GM18502 (cell line): ENCODE measurements around the gene NINJ1.
A peak's percentile ranks its signal among the peaks of the same experiment; 100 is the strongest.
"Not testable (repeated sequence)": the region's sequence is repeated elsewhere in the genome, so short reads cannot be mapped to it uniquely, and the experiment has no call there.

Experiments used
- ATAC-seq: cut with Tn5 transposase; IDR thresholded peaks from one replicate; pipeline ENCODE4 v1.9.1; 2021; ENCODE audit warnings: mild to moderate bottlenecking; ENCODE audit not compliant: unreplicated experiment, poor library complexity

The NINJ1 gene

DNA sequence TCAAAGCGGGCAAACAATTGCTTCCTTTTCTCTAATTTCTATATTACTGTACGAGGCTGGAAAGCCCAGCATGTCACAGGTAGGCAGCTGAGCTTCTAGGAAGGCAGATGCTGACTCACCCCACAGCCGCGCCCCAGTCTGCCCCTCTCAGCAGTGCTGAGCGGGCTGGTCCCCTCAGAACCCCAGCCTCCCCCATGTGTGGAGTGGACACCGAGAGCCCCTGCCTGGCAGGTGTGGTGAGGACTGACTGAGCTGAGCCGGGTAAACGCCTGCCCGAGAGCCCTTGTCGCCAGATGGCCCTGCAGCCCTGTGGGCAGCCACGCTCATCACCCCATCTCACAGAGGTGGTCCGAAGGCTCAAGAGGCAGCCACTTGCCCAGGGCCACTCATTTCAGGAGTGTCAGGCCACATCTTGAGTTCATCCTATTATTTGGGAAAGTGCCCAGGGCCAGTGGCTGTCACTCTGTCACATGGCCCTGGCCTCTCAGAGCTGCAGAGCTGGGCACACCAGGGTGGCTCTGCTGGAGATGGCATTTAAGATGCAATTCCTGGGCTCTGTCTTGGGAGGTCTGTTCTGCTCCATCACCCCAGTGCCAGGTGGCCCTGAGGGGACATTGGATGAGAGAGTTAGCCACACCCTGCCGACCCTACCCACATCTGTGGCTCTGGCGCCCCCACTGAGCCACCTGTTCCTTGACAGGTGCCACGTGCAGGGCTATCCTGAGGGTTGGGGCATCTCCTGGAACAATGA lies 25.6 kb downstream of the NINJ1 start:
- no peak for ATAC-seq

DNA sequence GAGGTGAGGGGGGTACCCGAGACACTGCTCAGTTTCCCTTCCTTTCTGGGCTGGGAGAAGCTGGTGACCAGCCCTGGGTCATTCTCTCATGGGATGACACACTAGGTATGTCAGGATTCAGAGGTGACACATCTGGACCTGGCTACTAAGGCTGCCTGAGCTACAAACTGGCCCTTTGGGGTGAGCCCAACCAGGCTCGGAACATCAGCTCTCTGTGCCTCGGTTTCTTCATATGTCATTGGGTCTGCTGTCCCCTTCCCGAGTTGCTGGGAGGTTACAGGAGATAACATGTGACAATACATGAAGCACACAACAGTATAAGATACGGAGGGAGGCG lies 26.3 kb downstream of the NINJ1 start:
- ATAC-seq, result no peak

DNA sequence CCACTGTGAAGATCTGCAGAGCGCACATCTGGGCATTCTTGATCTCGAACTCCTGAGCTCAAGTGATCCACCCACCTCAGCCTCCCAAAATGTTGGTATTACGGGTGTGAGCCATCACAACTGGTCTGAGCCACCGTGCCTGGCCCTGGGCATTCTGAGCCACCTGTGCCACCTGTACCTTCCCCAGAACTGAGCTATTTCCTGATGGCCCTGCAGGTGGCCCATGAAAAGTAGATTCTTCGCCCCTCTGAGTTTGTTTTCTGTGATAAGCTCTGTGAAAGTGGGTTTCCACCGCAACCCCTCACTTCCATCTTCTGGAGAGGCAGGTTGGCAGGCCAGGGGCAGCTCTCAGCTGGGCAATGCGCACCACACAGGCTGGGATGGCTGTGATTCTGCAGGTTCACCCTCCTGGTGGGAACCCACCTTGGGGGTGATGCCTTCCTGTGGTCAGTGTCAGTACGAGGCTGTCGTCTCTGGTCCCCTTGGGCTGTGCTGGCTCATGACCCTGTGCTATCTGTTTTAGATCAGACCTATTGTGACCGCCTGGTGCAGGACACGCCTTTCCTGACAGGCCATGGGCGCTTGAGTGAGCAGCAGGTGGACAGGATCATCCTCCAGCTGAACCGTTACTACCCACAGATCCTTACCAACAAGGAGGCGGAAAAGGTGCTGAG lies 26.8 kb downstream of the NINJ1 start:
- no peak for ATAC-seq

DNA sequence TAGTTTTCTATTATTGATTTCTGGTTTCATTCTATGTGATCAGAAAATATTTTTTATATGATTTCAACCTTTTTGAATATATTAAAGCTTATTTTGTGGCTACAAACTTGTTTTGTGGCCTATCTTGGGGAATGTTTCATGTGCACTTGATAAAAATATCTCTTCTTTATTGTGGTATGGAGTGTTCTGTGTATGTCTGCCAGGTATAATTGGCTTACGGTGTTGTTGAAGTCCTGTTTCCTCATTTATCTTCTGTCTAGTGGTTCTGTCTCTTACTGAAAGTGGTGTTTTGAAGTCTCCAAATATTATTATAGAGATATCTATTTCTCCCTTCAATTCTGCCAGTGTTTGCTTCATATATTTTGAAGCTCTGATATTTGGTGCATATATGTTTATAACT lies 28.4 kb downstream of the NINJ1 start:
- ATAC-seq, result no peak

DNA sequence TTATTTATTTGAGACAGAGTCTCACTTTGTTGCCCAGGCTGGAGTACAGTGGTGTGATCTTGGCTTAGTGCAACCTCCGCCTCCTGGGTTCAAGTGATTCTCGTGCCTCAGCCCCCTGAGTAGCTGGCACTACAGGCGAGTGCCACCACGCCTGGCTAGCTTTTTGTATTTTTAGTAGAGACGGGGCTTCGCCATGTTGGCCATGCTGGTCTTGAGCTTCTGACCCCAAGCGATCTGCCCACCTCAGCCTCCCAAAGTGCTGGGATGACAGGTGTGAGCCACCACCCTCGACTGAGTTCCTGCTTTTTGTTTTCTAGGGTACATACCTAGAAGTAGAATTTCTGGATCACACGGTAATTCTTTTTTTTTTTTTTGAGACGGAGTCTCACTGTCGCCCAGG lies 33.0 kb downstream of the NINJ1 start:
- not testable (repeated sequence) for ATAC-seq

DNA sequence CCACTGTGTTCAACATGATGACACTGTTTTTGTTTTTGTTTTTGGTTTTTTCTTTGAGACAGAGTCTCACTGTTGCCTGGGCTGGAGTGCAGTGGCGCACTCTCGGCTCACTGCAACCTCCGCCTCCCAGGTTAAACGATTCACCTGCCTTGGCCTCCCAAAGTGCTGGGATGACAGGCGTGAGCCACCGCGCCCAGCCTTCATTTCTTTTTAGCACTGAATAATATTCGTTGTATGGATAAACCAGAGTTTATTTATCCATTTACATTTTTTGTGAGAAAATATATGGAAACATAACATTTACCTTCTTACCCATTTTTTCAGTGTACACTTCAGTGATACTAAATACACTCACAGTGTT lies 33.8 kb downstream of the NINJ1 start:
- ATAC-seq, result no peak

DNA sequence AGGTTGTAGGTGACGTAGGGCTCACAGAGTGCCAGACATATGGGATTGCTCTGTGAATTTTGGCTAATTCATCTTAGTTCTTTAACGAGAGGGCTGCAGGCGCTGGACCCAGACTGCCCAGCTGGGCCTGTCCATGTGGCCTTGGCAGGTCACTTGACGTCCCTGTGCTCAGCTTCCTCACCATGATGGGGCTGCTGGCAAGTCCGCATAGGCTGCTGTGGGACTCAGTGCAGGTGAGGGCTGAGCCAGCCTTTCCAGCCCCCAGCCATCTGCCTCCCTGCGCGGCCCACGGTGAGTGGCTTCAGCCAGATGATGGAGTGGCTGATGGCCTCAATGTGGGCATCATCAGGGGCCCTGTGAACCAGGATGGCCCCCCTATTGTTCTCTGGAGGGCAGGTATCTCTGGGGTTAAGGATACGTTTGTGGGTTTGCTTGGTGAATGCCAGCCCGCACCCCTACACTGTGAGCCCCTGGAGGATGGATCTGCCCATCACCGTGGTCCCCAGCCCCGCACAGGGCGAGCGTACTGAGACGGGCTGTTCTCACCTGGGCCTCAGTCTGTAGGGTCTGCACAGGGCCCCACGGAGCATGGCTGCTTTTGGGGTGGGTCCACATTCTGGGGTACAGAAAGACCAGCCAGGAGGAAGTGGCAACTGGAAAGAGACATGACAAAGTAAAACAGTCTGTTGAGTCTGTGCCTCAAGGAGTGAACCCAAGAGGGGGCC lies 34.3 kb downstream of the NINJ1 start:
- no peak for ATAC-seq

DNA sequence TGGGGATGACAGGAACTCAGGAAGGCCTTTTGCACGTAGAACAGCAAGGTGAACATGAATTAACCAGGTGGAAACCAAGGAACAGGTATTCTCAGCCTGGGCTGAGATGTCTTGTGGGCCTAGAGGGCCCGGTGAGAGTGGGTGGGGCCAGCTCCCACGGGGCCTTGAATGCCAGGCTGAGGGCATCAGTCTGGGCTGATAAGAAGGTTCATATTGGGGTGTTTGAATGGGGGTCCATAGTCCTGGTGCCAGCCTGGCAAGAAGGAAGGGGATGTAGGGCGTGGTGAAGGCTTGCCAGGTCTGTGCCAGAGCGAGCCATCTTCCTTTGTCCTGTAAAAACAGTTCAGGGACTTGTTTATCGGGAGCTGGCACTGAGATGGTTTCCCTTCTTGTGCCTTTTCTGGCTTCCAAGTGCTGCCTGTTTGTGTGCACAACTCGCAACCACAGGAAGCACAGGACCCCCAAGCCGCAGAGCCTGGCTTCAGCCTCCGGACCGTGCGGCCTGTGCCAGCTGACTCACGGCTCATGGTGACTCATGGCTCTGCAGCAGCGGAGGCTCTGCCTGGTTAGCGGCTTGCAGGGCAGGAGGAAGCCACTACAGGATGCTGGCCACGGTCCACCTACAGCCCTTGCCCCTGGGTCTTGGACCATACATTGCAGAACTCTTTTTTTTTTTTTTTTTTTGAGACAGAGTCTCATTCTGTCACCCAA lies 35.7 kb downstream of the NINJ1 start:
- ATAC-seq, result no peak

DNA sequence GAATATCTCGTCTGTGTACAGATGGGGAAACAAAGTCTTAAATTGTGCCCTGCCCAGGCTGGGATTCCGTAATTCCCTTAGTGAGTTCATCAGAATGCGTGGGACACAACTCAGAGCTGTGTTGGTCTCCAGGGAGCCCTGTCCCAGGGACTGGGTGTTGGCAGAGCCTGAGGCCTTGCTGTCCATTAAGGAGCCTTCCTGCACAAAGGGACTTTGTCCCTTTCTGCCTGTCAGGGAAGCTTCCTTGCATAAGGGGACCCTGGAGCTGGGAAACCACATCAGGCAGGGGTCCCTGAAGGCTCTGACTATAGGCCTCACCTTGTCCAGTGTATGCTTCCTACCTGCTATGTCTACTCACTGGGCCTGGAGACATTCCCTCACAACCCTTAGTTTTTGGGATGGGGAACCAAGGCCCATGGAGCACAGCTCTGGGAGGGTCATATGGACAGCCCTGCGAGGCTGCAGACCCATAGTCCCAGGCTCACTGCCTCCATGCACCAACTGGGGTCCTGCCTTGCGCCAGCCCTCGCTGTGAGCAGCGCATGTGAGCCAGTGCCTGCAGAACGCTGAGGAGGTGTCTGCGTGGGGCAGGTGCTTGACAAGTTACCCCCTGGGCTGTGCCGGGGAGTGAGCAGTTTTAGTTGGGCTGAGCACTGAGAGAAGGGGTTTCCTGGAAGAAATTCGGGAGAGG lies 36.4 kb downstream of the NINJ1 start:
- ATAC-seq, result no peak

DNA sequence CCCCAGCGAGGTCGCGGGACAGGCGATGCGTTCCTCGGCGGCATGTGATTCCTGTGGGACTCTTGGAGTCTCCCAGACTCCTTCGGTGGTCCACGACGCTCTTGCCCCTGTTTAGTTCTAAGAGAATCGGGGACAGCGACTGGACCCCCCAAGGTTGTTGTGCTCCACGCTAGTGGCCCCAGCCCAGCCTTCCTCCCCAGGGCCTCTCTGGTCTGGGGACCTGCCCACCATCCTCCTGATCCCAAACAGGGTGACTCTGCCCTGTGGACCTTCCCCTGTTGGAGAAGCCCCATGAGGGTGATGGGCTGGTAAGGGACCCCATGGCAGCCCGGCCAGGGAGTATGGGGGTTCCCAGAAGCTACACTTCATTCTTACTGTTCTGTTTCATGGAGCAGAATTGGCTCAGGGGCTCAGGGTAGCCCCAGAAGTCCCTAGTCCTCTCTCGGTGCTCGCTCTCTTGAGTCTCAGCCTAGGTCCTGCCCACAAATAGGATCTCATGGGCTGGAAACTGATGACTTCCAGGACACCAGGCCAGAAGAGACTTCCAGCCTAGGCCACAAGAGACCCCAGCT lies 37.2 kb downstream of the NINJ1 start:
- ATAC-seq, result no peak

DNA sequence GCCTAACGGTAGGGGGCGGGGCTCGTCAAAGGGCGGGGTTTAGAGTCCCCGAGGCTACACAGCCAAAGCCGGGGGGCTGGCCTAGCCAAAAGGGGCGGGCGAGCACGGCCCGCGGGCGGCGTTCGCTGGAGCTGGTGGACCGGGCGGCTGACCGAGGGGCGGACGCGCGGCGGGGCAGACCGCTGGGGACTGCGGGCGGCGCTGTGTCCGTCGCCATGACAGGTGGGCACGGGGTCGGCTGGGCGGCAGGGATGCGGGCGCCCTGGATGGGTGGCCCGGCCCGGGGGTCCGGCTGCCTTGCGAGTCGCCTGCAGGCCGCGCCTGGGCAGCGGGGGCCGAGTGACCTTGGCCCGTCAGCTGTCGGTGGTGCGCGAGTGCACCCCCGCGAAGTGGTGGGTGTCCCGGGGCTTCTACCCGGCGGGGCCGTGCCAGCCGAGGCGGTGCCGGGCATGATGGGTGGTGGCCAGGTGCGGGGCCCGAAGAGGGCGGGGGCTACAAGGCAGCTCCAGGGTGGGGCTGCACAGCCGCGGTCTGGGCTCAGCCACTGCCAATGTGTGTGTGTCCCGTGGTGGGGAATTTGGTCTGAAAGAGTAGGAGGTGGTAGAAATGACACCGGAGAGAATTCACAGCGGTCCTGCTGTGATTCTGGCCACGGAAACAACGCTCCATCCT lies 37.8 kb downstream of the NINJ1 start, which contains the start of gene CARD19:
TSS of gene CARD19 (plus strand) at position 87 of the 672 bp plus-strand sequence. CDS start at position 216, 129 bp downstream.
- peak; percentile 45 for ATAC-seq

DNA sequence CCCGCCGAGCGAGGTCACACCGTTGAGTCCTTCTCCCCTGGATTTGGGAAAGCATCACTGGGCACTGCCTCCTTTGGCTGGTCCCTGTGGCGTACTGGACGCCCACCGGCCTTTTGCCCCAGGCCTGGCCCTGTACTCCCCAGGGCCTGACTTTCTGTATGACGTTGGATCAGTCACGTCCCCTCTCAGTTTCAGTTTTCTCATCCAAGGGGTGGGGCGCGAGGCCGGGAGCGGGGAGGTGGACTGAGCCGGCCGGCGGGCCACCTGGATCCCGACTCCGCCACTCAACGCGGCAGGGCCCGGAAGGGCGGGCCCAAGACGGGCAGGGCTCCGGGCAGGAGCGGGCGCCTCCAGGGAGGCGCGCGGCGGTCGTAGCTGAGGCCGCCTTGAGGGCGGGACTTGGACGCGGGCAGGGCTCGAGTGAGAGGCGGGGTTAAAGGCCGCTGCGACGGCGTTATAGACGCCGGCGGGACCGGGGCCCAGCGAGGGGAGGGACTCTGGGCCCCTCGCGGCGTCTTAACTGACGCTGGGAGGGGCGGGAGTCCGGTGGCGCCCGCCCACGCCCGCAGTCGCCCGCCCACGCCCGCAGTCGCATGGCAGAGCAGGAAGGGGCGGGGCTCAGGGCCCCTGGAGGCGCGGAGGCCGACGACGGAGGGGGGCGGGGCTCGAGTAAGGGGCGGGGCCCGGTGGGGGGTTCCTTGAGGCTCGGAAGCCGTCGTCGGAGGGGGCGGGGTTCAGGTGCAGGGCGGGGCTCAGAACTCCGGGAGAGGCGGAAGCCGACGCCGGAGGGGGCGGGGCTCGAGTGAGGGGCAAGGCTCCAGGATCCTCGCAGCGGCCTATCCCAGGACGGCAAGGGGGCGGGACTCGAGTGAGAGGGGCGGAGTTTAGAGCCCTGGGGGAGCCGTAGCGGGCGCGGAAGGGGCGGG lies 38.6 kb downstream of the NINJ1 start:
- peak; percentile 68 for ATAC-seq

DNA sequence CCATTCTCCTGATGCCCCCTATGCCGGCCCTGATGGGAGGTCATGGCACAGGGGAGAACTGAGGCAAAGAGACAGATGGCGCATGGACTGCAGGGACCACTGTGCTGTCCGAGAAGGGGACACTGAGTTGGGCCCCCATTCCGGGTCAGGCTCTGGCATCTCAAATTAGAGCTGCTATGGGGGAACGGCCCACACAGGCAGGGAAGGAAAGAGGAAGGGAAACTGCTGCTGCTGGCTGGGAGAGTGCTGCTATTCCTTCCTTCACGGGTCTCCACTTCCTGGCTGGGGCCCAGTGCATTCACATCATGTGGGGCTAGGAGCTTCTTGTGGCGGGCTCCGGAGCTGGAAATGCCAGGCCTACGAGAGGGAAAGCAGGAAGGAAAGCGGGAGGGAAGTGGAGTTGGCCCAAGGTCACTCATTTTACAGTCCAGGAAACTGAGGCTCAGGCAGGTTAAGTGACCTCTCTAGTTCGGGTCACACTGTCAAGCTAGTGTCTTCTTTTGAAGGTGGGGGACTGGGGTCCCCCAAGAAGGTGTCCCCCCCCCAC lies 39.3 kb downstream of the NINJ1 start:
- no peak for ATAC-seq

DNA sequence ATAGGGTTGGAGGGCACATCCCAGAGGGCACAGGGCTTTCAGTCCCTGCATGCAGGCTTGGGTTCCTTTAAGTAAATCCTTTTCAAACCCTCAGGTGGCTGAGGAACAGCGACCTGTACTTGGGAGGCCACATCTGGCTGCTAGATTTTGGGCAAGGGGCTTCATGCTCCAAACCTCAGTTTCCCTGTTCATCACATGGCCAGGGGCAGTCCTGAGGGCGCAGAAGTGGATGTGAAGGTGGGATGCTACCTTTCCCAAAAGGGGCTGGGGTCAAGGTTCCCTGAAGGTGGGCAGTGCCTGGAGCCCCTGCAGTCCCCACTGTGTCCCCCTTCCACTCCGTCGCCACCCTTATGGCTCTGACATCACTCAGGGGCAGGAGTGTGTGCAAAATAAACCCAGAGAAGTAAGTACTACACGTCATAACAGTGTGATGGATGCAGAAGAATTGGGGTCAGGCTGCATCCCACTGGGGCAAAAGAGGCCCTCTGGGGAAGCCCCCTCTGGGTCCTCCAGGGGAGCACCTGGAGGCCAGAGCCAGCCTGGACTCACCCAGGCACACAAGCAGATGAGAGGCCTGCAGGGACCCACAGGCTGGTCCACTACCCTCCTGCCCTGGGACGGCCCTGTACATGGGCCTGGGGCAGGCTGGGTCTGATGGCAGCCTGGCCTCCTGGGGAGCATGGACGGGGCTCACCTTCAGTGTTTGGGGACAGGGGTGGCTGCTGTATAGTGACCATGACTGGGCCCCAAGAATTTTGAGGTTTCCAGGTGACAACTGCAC lies 40.0 kb downstream of the NINJ1 start:
- no peak for ATAC-seq

DNA sequence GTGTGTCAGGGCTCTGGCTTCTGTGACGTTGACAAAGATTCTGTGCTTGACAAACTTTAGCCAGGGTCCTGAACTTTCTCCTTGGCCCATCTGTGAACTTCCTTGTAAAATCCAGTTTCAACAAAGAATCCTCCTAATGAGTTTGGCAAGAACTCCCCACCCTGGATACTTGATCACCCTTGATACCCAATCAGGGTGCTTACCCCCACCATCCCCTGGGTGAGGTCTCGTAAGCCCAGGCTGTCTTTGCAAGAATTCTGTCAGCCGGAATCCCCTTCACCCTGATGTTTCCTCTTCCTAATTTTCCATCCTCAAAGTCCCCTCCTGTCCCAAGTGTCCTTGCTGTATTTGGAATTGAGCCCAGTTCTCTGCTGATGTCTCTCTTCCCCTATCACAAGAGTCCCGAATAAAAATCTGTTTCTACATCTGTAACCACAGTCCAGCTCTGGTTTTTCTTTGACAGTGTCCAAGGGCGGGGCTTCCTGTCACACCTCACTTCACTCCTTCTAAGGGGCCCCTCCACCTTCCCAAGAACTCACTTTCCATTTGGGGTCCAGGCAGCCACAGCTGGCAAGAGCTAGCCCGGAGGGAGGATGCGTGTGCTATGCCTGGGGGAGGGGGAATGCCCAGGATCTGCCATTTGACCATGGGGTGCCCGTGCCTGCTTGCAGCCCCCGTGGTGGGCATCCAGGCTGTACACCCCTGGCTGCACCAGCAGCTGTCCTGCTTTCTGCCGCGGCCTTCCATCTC lies 40.7 kb downstream of the NINJ1 start:
- no peak for ATAC-seq

DNA sequence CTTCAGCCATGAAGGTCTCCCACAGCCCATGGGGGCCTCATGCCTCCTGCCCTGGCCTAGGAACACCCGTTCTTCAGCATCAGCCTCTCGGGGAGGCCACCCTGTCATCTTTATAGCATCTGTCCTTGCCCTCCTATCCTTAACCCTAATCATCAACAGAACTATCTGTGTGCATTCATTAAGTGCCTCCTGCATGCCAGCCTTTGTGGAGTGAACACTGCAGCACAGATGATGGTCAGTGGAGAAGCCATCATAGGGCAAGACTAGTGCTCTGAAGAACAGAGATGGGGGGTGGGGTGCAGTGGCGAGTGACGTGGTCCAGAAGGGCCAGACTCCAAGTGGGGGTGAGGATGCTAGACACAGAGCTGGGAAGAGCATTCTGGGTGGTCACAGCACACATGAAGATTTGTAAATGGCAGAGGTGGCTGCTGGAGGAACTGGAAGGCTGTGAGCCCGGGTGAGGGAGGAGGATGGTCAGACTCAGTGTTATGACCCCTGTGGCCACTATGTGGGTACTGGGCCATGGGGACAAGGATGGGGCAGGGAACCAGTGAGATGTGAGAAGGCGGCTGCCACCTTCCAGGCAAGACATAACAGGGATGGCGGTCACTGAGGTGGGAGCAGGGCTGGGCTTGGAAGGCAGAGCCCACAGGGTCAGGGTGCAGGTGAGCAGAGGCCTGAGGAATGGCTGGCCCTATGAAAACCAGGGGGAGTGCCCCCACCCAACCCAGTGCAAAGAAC lies 41.6 kb downstream of the NINJ1 start:
- ATAC-seq, result no peak
